ENCODE results near the gene HEG1. TPM values are rescaled to one million over a fixed set of nuclear protein-coding genes. Genes with fewer than 3 reads are reported as not detected.

HEG1 gene
- total and polyA plus RNA-seq, 2 of the 8 experiments (the other 6 are each of a cell fraction or from before 2014, with no cell fraction given), result 5.3 to 9.7 TPM

- Histone ChIP-seq H2BK20ac (ENCODE audit: low read length) (no peak overlapping the region), H4K20me1 (replicated peaks in 1 of 2; ENCODE audit: control insufficient read depth in 1 of 2, insufficient read depth in 2 of 2, low read length in 2 of 2) (no peaks in the 10 kb centered on the region), H4K8ac (ENCODE audit: extremely low read depth, insufficient read depth, low read length) (no peak overlapping the region), H3K4ac (replicated peaks; ENCODE audit: insufficient read length, low read depth, low read length) (no peak overlapping the region), H3K23ac (ENCODE audit: insufficient read length) (no peak overlapping the region), H3K79me2 (ENCODE audit: control insufficient read depth in 1 of 2, insufficient read depth in 2 of 2, low read length in 2 of 2) (no peaks in the 10 kb centered on the region), H2BK120ac (replicated peaks; ENCODE audit: low read depth, low read length) (no peak overlapping the region), H2BK5ac (ENCODE audit: low read depth, low read length) (no peak overlapping the region), H4K5ac (ENCODE audit: insufficient read length, low read depth, low read length) (no peak overlapping the region), H3K56ac (replicated peaks; ENCODE audit: insufficient read length, low read depth, low read length) (no peak overlapping the region), H3K4me3 (ENCODE audit: extremely low read depth in 1 of 4, insufficient read depth in 2 of 4, low read depth in 3 of 4, low read length in 4 of 4) (no peak overlapping the region), H4K91ac (replicated peaks; ENCODE audit: insufficient read length, low read length) (no peak overlapping the region), H3K18ac (ENCODE audit: extremely low read depth, low read length) (no peak overlapping the region), H2BK15ac (ENCODE audit: low read length) (no peak overlapping the region), H3K79me1 (ENCODE audit: low read depth, low read length) (no peaks in the 10 kb centered on the region), H3K14ac (ENCODE audit: insufficient read length) (no peak overlapping the region), H3K36me3 (ENCODE audit: control insufficient read depth in 2 of 4, insufficient read depth in 4 of 4, low read length in 3 of 4) (no peaks in the 10 kb centered on the region), H2AK5ac (ENCODE audit: low read depth, low read length) (no peak overlapping the region), H3K9me3 (ENCODE audit: insufficient read depth in 2 of 2, low read depth in 1 of 2, low read length in 1 of 2) (no peaks in the 10 kb centered on the region), H3K23me2 (ENCODE audit: low read depth, low read length) (no peaks in the 10 kb centered on the region), H3K9ac (replicated peaks in 1 of 4; ENCODE audit: extremely low read depth in 1 of 4, low read depth in 3 of 4, low read length in 3 of 4) (no peak overlapping the region), H3K4me1 (replicated peaks in 1 of 4; ENCODE audit: control insufficient read depth in 3 of 4, insufficient read depth in 4 of 4, low read length in 3 of 4) (no peaks in the 10 kb centered on the region), H3K27me3 (replicated peaks in 1 of 4; ENCODE audit: control insufficient read depth in 3 of 4, extremely low read depth in 1 of 4, insufficient read depth in 3 of 4, low read length in 3 of 4) (no peaks in the 10 kb centered on the region), H2BK12ac (ENCODE audit: low read depth, low read length) (no peak overlapping the region), H3K4me2 (ENCODE audit: insufficient read depth in 1 of 2, low read depth in 2 of 2, low read length in 2 of 2) (no peak overlapping the region), H2AFZ (ENCODE audit: low read length) (no peak overlapping the region), H3K27ac (ENCODE audit: low read depth, low read length) (no peak overlapping the region)
- FAIRE-seq, result no peak
- POLR2A ChIA-PET (ENCODE audit: partially characterized antibody), result no interaction called here
- DNase-seq (ENCODE audit: low read depth in 1 of 2, low spot score in 2 of 2), result no peak
- 93% methylated on average over 12 of the region's 12 CpGs; no CpG with 5 or more reads in 1 of the 2 experiments for WGBS, 2 experiments (ENCODE audit: extremely low coverage in 1 of 2, insufficient coverage in 1 of 2, insufficient read length in 1 of 2, insufficient replicate concordance in 2 of 2, low coverage in 1 of 2, low lambda C conversion rate in 2 of 2, missing lambda C conversion rate in 1 of 2)
- CTCF ChIA-PET (ENCODE audit: partially characterized antibody), result interaction anchor here (13.8 kb wide), 1 partner anchor 17 kb away, joined by 126 read pairs; no protein-coding TSS in a partner anchor
- TF ChIP-seq SIRT6 (IDR thresholded peaks at IDR 0.05; ENCODE audit: low read length) (no peak), ATF3 (IDR thresholded peaks at IDR 0.05; ENCODE audit: insufficient read depth, low read depth, low read length) (no peak), HDAC2 (IDR thresholded peaks at IDR 0.05; ENCODE audit: borderline replicate concordance in 1 of 2, low read depth in 2 of 2, low read length in 2 of 2) (no peak), RFX5 (IDR thresholded peaks at IDR 0.05; ENCODE audit: borderline replicate concordance, low read depth, low read length) (no peak)
Measured at GRCh38 chr3:124941771-124942170, 114.0 kb downstream of the HEG1 start.

All from H1 (cell line).